A549 (cell line): Measurements from ENCODE around the gene TMEM45A. TPM values are rescaled to one million over a fixed set of nuclear protein-coding genes. Genes with fewer than 3 reads are reported as not detected.
A peak's percentile ranks its signal among the peaks of the same experiment; 100 is the strongest.

Source experiments
- ATAC-seq, 2 experiments: fragments of 200-7000 bp in 1 of 2; fragments of >200 bp in 1 of 2; cut with Nextera tagmentation in 1 of 2; cut with Tn5 transposase in 1 of 2; 3 replicates each; pipeline versions ENCODE4 v1.8.0 to v1.9.1; 2018 to 2020; ENCODE audit warnings: mild to moderate bottlenecking in 1 of 2, moderate library complexity in 1 of 2
- CTCF ChIA-PET: fragments of 300-600 bp; sonication (Branson Sonifier 250); formaldehyde crosslinking; extraction: SDS; loops from one replicate; lab custom pipeline; 2021; ENCODE audit warnings: antibody characterized with exemption, inconsistent platforms; lab: Yijun Ruan, JAX
- POLR2A ChIA-PET: fragments of 350-600 bp; formaldehyde crosslinking; extraction: SDS; loops from one replicate; lab custom pipeline; 2021; ENCODE audit warnings: antibody characterized with exemption, inconsistent platforms; lab: Yijun Ruan, JAX
- DNase-seq, 2 experiments: peaks; one replicate each; pipeline versions ENCODE4 v3.0.0 to v3.0.0-alpha.2; 2011 to 2016; ENCODE audit warnings: low read depth in 1 of 2, low spot score in 1 of 2
- FAIRE-seq: peaks from 2 replicates; lab custom pipeline; 2011; peaks lifted over from hg19 to GRCh38; lab: Jason Lieb, UNC
- H3K27ac ChIP-seq, 2 experiments: fragments of >200 bp; sonication (Bioruptor Twin); formaldehyde crosslinking; 3 replicates each; pipeline ENCODE4 v1.5.1; 2016 to 2017
- H3K4me1 ChIP-seq: fragments of >200 bp; sonication (Bioruptor Twin); formaldehyde crosslinking; 3 replicates; pipeline ENCODE4 v1.6.1; 2016
- H3K4me2 ChIP-seq: fragments of >200 bp; sonication (Bioruptor Twin); formaldehyde crosslinking; 3 replicates; pipeline ENCODE4 v1.6.1; 2016
- H3K4me3 ChIP-seq: fragments of >200 bp; sonication (Bioruptor Twin); formaldehyde crosslinking; 3 replicates; pipeline ENCODE4 v1.5.1; 2016
- H3K9me3 ChIP-seq: fragments of >200 bp; sonication (Bioruptor Twin); formaldehyde crosslinking; 3 replicates; pipeline ENCODE4 v1.6.1; 2016
- CBX2 ChIP-seq: fragments of 200-600 bp; sonication (generic); IDR thresholded peaks from 2 replicates; pipeline ENCODE4 v1.6.1; 2016; ENCODE audit warnings: low read depth, mild to moderate bottlenecking, borderline replicate concordance
- CHD4 ChIP-seq: fragments of 200-600 bp; sonication (generic); IDR thresholded peaks from 2 replicates; pipeline ENCODE4 v1.6.1; 2016; ENCODE audit warnings: antibody characterized with exemption, mild to moderate bottlenecking, borderline replicate concordance
- E2F6 ChIP-seq: IDR thresholded peaks from 2 replicates; pipeline ENCODE4 v1.6.1; 2012; ENCODE audit warnings: low read depth, borderline replicate concordance
- ELK1 ChIP-seq: fragments of 150-350 bp; IDR thresholded peaks from 2 replicates; pipeline ENCODE4 v1.6.1; 2014; ENCODE audit warnings: low read depth, mild to moderate bottlenecking, low read length
- ESRRA ChIP-seq: fragments of 150-350 bp; IDR thresholded peaks from 2 replicates; pipeline ENCODE4 v1.6.1; 2014; ENCODE audit warnings: mild to moderate bottlenecking, low read length, borderline replicate concordance
- FOSL2 ChIP-seq, 2 experiments: fragments of 450-650 bp in 1 of 2; fragments of >200 bp in 1 of 2; sonication (Bioruptor Twin) in 1 of 2; formaldehyde crosslinking; IDR thresholded peaks; 2 replicates each; pipeline versions ENCODE4 v1.5.0 to v1.6.1; 2016 to 2020; ENCODE audit warnings: mild to moderate bottlenecking in 1 of 2, moderate library complexity in 1 of 2
- GATA3 ChIP-seq: IDR thresholded peaks from 2 replicates; pipeline ENCODE4 v1.6.1; 2012; ENCODE audit warnings: borderline replicate concordance
- HDAC2 ChIP-seq: fragments of 200-600 bp; sonication (generic); IDR thresholded peaks from 2 replicates; pipeline ENCODE4 v1.6.1; 2016
- HMGXB4 ChIP-seq: fragments of 250-450 bp; sonication (Bioruptor Pico); IDR thresholded peaks from 2 replicates; pipeline ENCODE4 v1.5.0; 2021; ENCODE audit warnings: mild to moderate bottlenecking, moderate library complexity, borderline replicate concordance
- HOXA7 ChIP-seq: fragments of 250-450 bp; sonication (Bioruptor Pico); IDR thresholded peaks from 2 replicates; pipeline ENCODE4 v1.5.0; 2020; ENCODE audit warnings: mild to moderate bottlenecking, moderate library complexity
- HOXB13 ChIP-seq: fragments of 250-450 bp; sonication (Bioruptor Pico); IDR thresholded peaks from 2 replicates; pipeline ENCODE4 v1.5.0; 2020; ENCODE audit warnings: low read depth, mild to moderate bottlenecking, moderate library complexity
- MAFK ChIP-seq: fragments of 450-650 bp; IDR thresholded peaks from 2 replicates; pipeline ENCODE4 v1.6.1; 2014; ENCODE audit not compliant: partially characterized antibody
- MAX ChIP-seq: IDR thresholded peaks from 2 replicates; pipeline ENCODE4 v1.6.1; 2012
- PHF8 ChIP-seq: fragments of 200-600 bp; sonication (generic); IDR thresholded peaks from 2 replicates; pipeline ENCODE4 v1.6.1; 2016; ENCODE audit warnings: low read depth, mild to moderate bottlenecking, antibody characterized with exemption, moderate library complexity, borderline replicate concordance
- POLR2AphosphoS2 ChIP-seq: conservative IDR thresholded peaks from 2 replicates; pipeline ENCODE4 v1.6.1; 2012; ENCODE audit warnings: low read length, improper control_type of control experiment, inconsistent platforms
- SMC3 ChIP-seq: fragments of >200 bp; sonication (Bioruptor Twin); formaldehyde crosslinking; IDR thresholded peaks from 3 replicates; pipeline ENCODE4 v1.6.1; 2018; ENCODE audit warnings: inconsistent platforms
- SREBF2 ChIP-seq: fragments of 450-650 bp; IDR thresholded peaks from 2 replicates; pipeline ENCODE4 v1.6.1; 2014; ENCODE audit warnings: mild to moderate bottlenecking, moderate library complexity
- USF2 ChIP-seq: fragments of 450-650 bp; IDR thresholded peaks from 2 replicates; pipeline ENCODE4 v1.6.1; 2014; ENCODE audit warnings: antibody characterized with exemption
- ZFP36 ChIP-seq: fragments of 450-650 bp; IDR thresholded peaks from 2 replicates; pipeline ENCODE4 v1.6.1; 2014; ENCODE audit warnings: borderline replicate concordance; ENCODE audit not compliant: partially characterized antibody
- WGBS: methylation state at CpG from one replicate; pipeline ENCODE4 v1.1.6; 2017; ENCODE audit errors: missing lambda C conversion rate; 5-methylcytosine and 5-hydroxymethylcytosine counted together
- polyA plus RNA-seq, 4 experiments: library from polyadenylated mRNA; depleted of rRNA in 3 of 4; stranded (reverse); fragments of >200 nt; fragmentation: RNase III in 1 of 4; extraction: RNeasy Plus Mini Kit Qiagen cat#74134 plus additional on column Dnase treatment in 1 of 4; gene quantifications; 2 replicates in 3 of 4; 3 replicates in 1 of 4; pipeline ENCODE4 v1.2.3, GENCODE V29; 2011 to 2017

The TMEM45A gene
- polyA plus RNA-seq, 2 of the 4 experiments (the other 2 are of a cell fraction) = 4.6 to 7.0 TPM

GRCh38 chr3:100527347-100527735 is 34.9 kb downstream of the TMEM45A start:
- H3K4me1 ChIP-seq = 0 out of 3 replicates have a peak, but pooled peaks cover under 1% of the 10 kb centered on the region
- 64% methylated on average over 1 of the region's 1 CpG for WGBS
- CTCF ChIA-PET = interaction anchor here (1.7 kb wide), 1 partner anchor 63 kb away, joined by 4 read pairs; no protein-coding TSS in a partner anchor
- ATAC-seq (no peak), DNase-seq (no peak), FAIRE-seq (no peak)
- H3K4me3 ChIP-seq = no peak overlapping the region
- H3K27ac ChIP-seq = no peak overlapping the region
- POLR2A ChIA-PET = no interaction called here
- H3K9me3 ChIP-seq = no peaks in the 10 kb centered on the region
- H3K4me2 ChIP-seq = no peak overlapping the region
- no peak for TF ChIP-seq CHD4
- TF ChIP-seq MAFK = no peak
- TF ChIP-seq ZFP36 = no peak
- TF ChIP-seq POLR2AphosphoS2 = no peak
- no peak for TF ChIP-seq HDAC2
- no peak for TF ChIP-seq HMGXB4 (CRISPR knock-in tag)
- TF ChIP-seq HOXB13 (CRISPR knock-in tag) = no peak
- no peak for TF ChIP-seq PHF8
- no peak for TF ChIP-seq CBX2
- no peak for TF ChIP-seq SMC3
- TF ChIP-seq USF2 = no peak
- TF ChIP-seq FOSL2 (IDR thresholded peaks at IDR 0.05) = no peak
- no peak for TF ChIP-seq FOSL2 (CRISPR knock-in tag; IDR thresholded peaks at IDR 0.05)
- no peak for TF ChIP-seq MAX
- no peak for TF ChIP-seq ESRRA
- TF ChIP-seq E2F6 = no peak
- no peak for TF ChIP-seq GATA3
- no peak for TF ChIP-seq HOXA7
- TF ChIP-seq SREBF2 = no peak
- TF ChIP-seq, all 56 proteins: peak for 0

- H3K4me2 ChIP-seq = no peak overlapping the region
These were observed 38.7 kb downstream of the TMEM45A start for GRCh38 chr3:100531093-100531492.

GRCh38 chr3:100532411-100532810 is 40.0 kb downstream of the TMEM45A start:
- no peak overlapping the region for H3K4me2 ChIP-seq
- H3K4me3 ChIP-seq = no peak overlapping the region
- POLR2A ChIA-PET = no interaction called here
- no peak for FAIRE-seq
- no peaks in the 10 kb centered on the region for H3K9me3 ChIP-seq
- DNase-seq = no peak
- no peak overlapping the region for H3K27ac ChIP-seq
- no peak for TF ChIP-seq FOSL2 (IDR thresholded peaks at IDR 0.05)
- no peak for TF ChIP-seq FOSL2 (CRISPR knock-in tag; IDR thresholded peaks at IDR 0.05)
- TF ChIP-seq MAFK = no peak
- TF ChIP-seq ELK1 = no peak
- TF ChIP-seq HDAC2 = no peak
- TF ChIP-seq, all 56 proteins: peak for 0
- 0 out of 3 replicates have a peak, but pooled peaks cover 5% of the 10 kb centered on the region for H3K4me1 ChIP-seq
- no peak for ATAC-seq
- CTCF ChIA-PET = no interaction called here
- 68% methylated on average over 6 of the region's 6 CpGs for WGBS

More at GRCh38 chr3:100531093-100531492, 38.7 kb downstream of the TMEM45A start:
- DNase-seq = no peak
- no peak for FAIRE-seq
- peak; percentile 51 for TF ChIP-seq MAFK
- no peak for TF ChIP-seq ESRRA
- POLR2A ChIA-PET = no interaction called here
- no peak overlapping the region for H3K4me3 ChIP-seq
- CTCF ChIA-PET = interaction anchor here (1.1 to 1.2 kb wide), 2 partner anchors 27 to 59 kb away, joined by 3 to 4 read pairs; no protein-coding TSS in a partner anchor
- ATAC-seq = no peak
- no peak overlapping the region for H3K27ac ChIP-seq
- no peaks in the 10 kb centered on the region for H3K9me3 ChIP-seq
- 39% methylated on average over 3 of the region's 3 CpGs for WGBS
- 0 out of 3 replicates have a peak, but pooled peaks cover 5% of the 10 kb centered on the region for H3K4me1 ChIP-seq
